Large intestine (tissue), 12 donors: ENCODE measurements around the gene CFAP57. TPM values are rescaled to one million over a fixed set of nuclear protein-coding genes. Genes with fewer than 3 reads are reported as not detected.
"Not testable (repeated sequence)": the region's sequence is repeated elsewhere in the genome, so short reads cannot be mapped to it uniquely, and the experiment has no call there.

ENCODE experiments used
- DNase-seq, 2 donors: peaks; one replicate each; pipeline versions ENCODE4 v3.0.0 to v3.0.0-alpha.2; 2013
- H3K27ac ChIP-seq: one replicate; pipeline ENCODE4 v1.5.1; 2013; ENCODE audit warnings: low read length
- H3K27me3 ChIP-seq: 2 replicates; pipeline ENCODE4 v1.6.1; 2013; ENCODE audit warnings: low read length; ENCODE audit not compliant: control insufficient read depth, insufficient read depth
- H3K36me3 ChIP-seq: 2 replicates; pipeline ENCODE4 v1.6.1; 2013; ENCODE audit warnings: low read length; ENCODE audit not compliant: control insufficient read depth, insufficient read depth
- H3K4me1 ChIP-seq: one replicate; pipeline ENCODE4 v1.6.1; 2013; ENCODE audit warnings: low read length; ENCODE audit not compliant: control insufficient read depth, insufficient read depth
- H3K4me3 ChIP-seq: one replicate; pipeline ENCODE4 v1.5.1; 2013; ENCODE audit warnings: low read length
- H3K9me3 ChIP-seq: one replicate; pipeline ENCODE4 v1.6.1; 2013; ENCODE audit warnings: mild to moderate bottlenecking, low read depth, low read length, moderate library complexity; ENCODE audit not compliant: control insufficient read depth
- WGBS: methylation state at CpG from one replicate; pipeline ENCODE4 v1.1.5; 2013; ENCODE audit warnings: low lambda C conversion rate; ENCODE audit not compliant: insufficient coverage; 5-methylcytosine and 5-hydroxymethylcytosine counted together
- long read RNA-seq, 11 donors: transcript quantifications; one replicate each; lab custom pipeline, GENCODE V29; 2026
- polyA plus RNA-seq: library from polyadenylated mRNA; unstranded; fragments of 120-200 nt; gene quantifications from one replicate; pipeline ENCODE4 v1.2.1, GENCODE V29; 2013

CFAP57 gene
- polyA plus RNA-seq = 0.25 TPM
- long read RNA-seq, donor 1 = 0 reads
- long read RNA-seq, donor 2 = 0 reads
- long read RNA-seq, donor 3 = 0 reads
- long read RNA-seq, donor 4 = 0 reads
- long read RNA-seq, donor 5 = 0 reads
- long read RNA-seq, donor 6 = 0 reads
- long read RNA-seq, donor 7 = 0 reads
- long read RNA-seq, donor 8 = 0 reads
- long read RNA-seq, donor 9 = 0 reads
- long read RNA-seq, donor 10 = 0 reads
- long read RNA-seq, donor 11 = 0 reads

DNA sequence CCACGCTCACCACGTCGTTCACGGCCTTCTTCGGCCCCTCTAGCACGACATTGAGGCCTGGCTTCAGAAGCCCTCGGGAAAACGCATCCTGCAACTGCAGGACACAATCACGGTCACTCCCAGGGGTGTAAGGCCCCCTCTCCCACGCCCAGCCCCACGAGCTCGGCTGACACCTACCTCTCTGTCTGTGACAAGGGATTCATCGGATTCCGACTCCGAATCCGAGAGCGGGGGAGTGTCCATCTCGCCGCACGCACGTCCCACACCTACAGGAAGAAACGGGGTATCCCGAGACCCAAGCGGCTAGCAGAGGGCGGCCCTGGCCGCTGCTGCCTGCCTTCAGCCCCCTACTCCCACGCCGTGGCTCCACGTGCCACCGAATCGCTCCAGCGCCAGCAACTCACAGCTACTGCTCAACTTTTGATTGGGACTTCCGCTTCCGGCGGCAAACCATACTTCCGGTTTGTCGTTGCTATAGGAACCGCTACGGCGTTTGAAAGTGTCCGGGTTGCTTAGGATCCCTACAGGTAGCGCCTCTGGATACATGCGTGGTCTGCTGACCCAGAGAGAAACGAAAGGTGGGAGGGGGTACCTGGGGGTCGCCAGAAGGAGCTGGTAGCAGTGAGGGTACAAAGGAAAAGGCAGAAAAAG, at the start of gene CFAP57, which contains the start of gene EBNA1BP2:
CFAP57 (plus strand) TSS at position 455 of the 651 bp plus-strand sequence. CDS start 424 bp downstream, outside the sequence.
EBNA1BP2 (minus strand) TSS at position 415 of the 651 bp plus-strand sequence; CDS start at position 243, 172 bp downstream.
- peaks cover 28% of the 10 kb centered on the region for H3K36me3 ChIP-seq
- H3K4me1 ChIP-seq = peaks cover 3% of the 10 kb centered on the region
- H3K9me3 ChIP-seq = no peaks in the 10 kb centered on the region
- DNase-seq = peak; percentile 93 to 96
- no CpG with 5 or more reads among the region's 45 CpGs for WGBS
- H3K27me3 ChIP-seq = peaks cover 14% of the 10 kb centered on the region
- H3K4me3 ChIP-seq = peak within 1 kb of the TSS; percentile 87
- H3K27ac ChIP-seq = peak within 1 kb of the TSS; percentile 24

DNA sequence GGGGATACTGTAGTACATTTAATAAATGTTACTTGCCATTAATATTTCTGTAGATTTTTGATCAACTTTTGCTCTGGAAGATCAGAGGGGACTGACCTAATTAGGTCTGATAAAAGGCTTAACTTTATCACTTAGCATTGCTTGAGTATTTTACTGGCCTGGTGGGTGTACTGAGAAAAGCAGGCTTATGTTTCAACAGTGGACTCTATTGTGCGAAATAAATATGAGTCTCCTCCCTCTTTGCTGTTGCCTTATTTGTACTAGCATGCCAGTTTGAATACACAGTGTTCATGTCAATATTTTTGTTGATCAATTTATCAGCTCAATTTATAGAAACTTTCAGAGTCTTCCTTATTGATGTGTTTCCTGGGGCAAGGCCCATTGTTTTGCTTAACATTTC, 49.1 kb upstream of the CFAP57 start:
- no peak for DNase-seq
- Histone ChIP-seq H3K9me3 (no peaks in the 10 kb centered on the region), H3K27ac (no peak overlapping the region), H3K4me3 (no peak overlapping the region), H3K36me3 (no peaks in the 10 kb centered on the region), H3K27me3 (no peaks in the 10 kb centered on the region), H3K4me1 (no peaks in the 10 kb centered on the region)
- WGBS = no CpG with 5 or more reads among the region's 1 CpG

DNA sequence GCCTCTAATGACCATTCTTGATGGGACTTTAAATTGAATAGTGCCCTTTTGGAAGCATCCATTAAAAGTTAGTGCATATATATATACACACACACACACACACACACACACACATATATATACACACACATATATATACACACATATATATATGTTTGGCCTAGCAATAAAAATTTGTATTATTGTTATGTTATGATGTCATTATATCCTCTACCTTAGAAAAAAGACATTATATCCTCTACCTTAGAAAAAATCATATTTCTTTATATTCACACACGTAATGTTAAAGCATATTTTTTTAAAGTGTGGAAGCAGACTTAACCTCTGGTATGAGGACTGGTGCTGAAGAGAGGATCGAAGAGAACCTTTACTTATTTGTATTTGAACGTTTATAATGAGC, 43.3 kb upstream of the CFAP57 start:
- H3K9me3 ChIP-seq = no peaks in the 10 kb centered on the region
- H3K36me3 ChIP-seq = no peaks in the 10 kb centered on the region
- H3K27ac ChIP-seq = no peak overlapping the region
- H3K4me3 ChIP-seq = no peak overlapping the region
- WGBS = 86% methylated on average over 2 of the region's 3 CpGs
- no peaks in the 10 kb centered on the region for H3K4me1 ChIP-seq
- DNase-seq = no peak
- H3K27me3 ChIP-seq = no peaks in the 10 kb centered on the region

DNA sequence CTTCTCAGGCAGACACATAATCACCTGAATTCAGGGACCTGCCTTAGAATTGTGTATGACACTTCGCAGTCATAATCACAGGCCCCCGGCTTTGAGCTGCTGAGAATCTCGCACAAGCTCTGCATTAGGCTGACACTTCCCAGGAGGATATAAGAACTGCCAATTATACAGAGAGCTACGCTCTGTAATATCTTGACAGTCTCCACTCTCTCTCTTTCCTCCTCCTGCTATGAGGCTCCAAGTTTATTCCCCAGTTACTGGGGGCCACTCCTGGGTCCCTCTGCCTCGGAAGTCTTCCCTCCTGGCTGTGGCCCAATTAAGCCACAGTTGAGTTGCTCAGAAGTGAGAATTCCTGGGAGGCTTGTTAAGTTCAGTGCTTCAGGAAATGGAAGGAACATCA, 42.7 kb upstream of the CFAP57 start:
- no peak for DNase-seq
- Histone ChIP-seq H3K27ac (no peak overlapping the region), H3K4me1 (no peaks in the 10 kb centered on the region), H3K27me3 (no peaks in the 10 kb centered on the region), H3K4me3 (no peak overlapping the region), H3K9me3 (no peaks in the 10 kb centered on the region), H3K36me3 (no peaks in the 10 kb centered on the region)
- no CpG with 5 or more reads among the region's 5 CpGs for WGBS

DNA sequence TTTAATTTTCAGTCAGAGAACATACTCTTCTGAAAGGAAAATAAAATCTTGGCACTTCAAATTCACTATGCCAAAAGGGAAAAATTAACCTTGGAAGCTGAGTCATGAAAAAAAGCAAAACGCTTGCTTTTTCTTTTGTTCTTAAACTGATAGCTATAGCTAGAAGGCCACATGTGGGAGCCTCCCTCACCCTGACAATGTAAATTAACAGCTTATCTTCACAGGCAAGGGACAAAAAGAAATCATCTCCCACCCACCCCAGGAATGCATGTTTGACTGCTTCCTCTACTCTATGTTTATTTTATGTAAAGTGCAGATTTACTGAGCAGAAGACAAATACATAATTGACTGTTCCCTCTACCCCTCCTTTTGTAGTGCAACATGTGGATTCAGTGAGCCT, 38.1 kb upstream of the CFAP57 start:
- no peak for DNase-seq
- H3K27me3 ChIP-seq = no peaks in the 10 kb centered on the region
- no peak overlapping the region for H3K4me3 ChIP-seq
- H3K27ac ChIP-seq = no peak overlapping the region
- 40% methylated on average over 1 of the region's 1 CpG for WGBS
- H3K36me3 ChIP-seq = no peaks in the 10 kb centered on the region
- no peaks in the 10 kb centered on the region for H3K9me3 ChIP-seq
- no peaks in the 10 kb centered on the region for H3K4me1 ChIP-seq

GRCh38 chr1:43134640-43135039, 37.5 kb upstream of the CFAP57 start:
- no peak for DNase-seq
- Histone ChIP-seq H3K9me3 (no peaks in the 10 kb centered on the region), H3K27ac (no peak overlapping the region), H3K4me1 (no peaks in the 10 kb centered on the region), H3K36me3 (no peaks in the 10 kb centered on the region), H3K4me3 (no peak overlapping the region), H3K27me3 (no peaks in the 10 kb centered on the region)

DNA sequence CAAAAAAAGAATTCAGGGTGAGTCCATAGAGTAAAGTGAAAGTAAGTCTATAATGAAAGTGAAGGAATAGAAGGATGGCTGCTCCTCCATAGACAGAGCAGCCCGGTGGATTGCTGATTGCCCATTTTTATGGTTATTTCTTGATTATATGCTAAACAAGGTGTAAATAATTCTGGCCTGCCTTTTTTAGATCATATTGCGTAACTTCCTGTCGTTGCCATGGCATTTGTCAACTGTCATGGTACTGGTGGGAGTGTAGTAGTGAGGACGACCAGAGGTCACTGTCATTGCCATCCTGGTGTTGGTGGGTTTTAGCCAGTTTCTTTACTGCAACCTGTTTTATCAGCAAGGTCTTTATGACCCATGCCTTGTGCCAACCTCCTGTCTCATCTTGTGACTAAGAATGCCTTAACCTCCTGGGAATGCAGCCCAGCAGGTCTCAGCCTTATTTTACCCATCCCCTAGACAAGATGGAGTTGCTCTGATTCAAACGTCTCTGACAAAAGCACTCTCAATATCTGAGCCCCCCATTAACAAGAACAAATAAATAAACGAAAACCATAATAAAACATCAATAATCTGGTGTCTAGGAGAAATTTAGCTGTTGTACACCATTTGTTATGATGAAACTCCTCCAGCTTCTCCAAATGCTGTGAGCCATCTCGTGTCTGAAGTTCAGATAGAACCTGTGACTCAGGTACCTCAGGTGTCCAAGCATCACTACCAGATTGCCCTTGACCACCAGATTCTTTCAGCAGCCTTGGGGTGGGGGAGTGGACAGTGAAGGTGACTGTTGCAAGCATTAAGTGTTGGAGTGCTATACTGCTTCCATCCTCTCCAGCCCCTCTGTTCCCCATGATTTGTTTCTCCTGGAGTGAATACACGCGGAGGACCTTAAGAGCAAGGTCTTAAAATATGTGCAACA, 36.0 kb upstream of the CFAP57 start:
- no peak overlapping the region for H3K27ac ChIP-seq
- H3K4me1 ChIP-seq = no peaks in the 10 kb centered on the region
- no peaks in the 10 kb centered on the region for H3K36me3 ChIP-seq
- no peaks in the 10 kb centered on the region for H3K27me3 ChIP-seq
- H3K9me3 ChIP-seq = no peaks in the 10 kb centered on the region
- H3K4me3 ChIP-seq = no peak overlapping the region
- WGBS = 60% methylated on average over 1 of the region's 9 CpGs
- DNase-seq = peak; percentile 7 to 36

- Histone ChIP-seq H3K4me1 (no peaks in the 10 kb centered on the region), H3K4me3 (no peak overlapping the region), H3K27ac (no peak overlapping the region), H3K27me3 (no peaks in the 10 kb centered on the region), H3K9me3 (no peaks in the 10 kb centered on the region), H3K36me3 (no peaks in the 10 kb centered on the region)
- WGBS = no CpG with 5 or more reads among the region's 7 CpGs
- DNase-seq = no peak
Observed at GRCh38 chr1:43137445-43138052, 34.6 kb upstream of the CFAP57 start.

DNA sequence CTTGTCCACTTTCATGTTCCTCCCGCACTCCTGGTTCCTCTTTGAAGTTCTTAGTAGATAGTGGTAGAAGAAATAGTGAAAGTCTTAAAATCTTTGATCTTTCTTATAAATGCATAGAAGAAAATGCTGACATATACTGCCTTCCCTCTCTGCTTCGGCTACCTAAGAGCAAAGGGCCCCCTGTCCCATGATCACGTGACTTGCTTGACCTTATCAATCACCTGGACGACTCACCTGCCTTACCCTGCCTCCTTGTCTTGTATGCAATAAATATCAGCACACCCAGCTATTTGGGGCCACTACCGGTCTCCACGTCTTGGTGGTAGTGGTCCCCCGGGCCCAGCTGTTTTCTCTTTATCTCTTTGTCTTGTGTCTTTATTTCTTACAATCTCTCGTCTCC, 32.8 kb upstream of the CFAP57 start:
- not testable (repeated sequence) for H3K9me3 ChIP-seq, H3K4me3 ChIP-seq, H3K36me3 ChIP-seq, H3K4me1 ChIP-seq, H3K27ac ChIP-seq, DNase-seq, H3K27me3 ChIP-seq
- 93% methylated on average over 2 of the region's 8 CpGs for WGBS

DNA sequence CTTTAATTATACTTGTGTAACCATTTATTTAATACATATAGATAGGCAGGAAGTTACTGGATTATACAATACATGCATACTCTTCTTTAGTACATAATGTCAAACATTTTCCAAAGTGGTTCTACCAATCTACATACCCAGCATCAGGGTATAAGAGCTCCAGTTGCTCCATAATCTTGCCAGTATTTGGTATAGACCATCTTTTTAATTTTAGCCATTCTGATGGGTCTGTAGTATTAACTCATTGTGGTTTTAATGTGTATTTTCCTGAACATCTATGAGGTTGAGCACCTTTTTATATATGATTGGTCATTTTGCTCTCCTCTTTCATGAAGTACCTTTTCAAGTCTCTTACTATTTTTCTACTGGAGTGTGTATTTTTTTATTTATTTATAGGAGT, 32.1 kb upstream of the CFAP57 start:
- H3K4me3 ChIP-seq = no peak overlapping the region
- no peaks in the 10 kb centered on the region for H3K36me3 ChIP-seq
- no peak overlapping the region for H3K27ac ChIP-seq
- H3K4me1 ChIP-seq = no peaks in the 10 kb centered on the region
- H3K9me3 ChIP-seq = no peaks in the 10 kb centered on the region
- DNase-seq = no peak
- peaks cover 13% of the 10 kb centered on the region for H3K27me3 ChIP-seq
